Muscle layer of colon (tissue), 2 donors: Measurements from ENCODE around the gene CD47.

Experiments
- H3K27ac ChIP-seq: one replicate; pipeline ENCODE4 v1.7.0; 2013; ENCODE audit warnings: low read depth, mild to moderate bottlenecking, low read length, moderate library complexity
- H3K27me3 ChIP-seq, 2 donors: one replicate each; pipeline ENCODE4 v1.7.0; 2013; ENCODE audit warnings: low read length in 2 of 2, mild to moderate bottlenecking in 2 of 2; ENCODE audit not compliant: insufficient read depth in 2 of 2, control insufficient read depth in 1 of 2
- H3K36me3 ChIP-seq: one replicate; pipeline ENCODE4 v1.7.0; 2013; ENCODE audit warnings: mild to moderate bottlenecking, low read length; ENCODE audit not compliant: insufficient read depth
- H3K4me1 ChIP-seq: one replicate; pipeline ENCODE4 v1.7.0; 2013; ENCODE audit warnings: mild to moderate bottlenecking, low read length; ENCODE audit not compliant: insufficient read depth
- H3K4me3 ChIP-seq, 2 donors: one replicate each; pipeline ENCODE4 v1.7.0; 2013; ENCODE audit warnings: low read length in 2 of 2, low read depth in 1 of 2, mild to moderate bottlenecking in 1 of 2, moderate library complexity in 1 of 2
- H3K9ac ChIP-seq: one replicate; pipeline ENCODE4 v1.7.0; 2013; ENCODE audit warnings: low read length
- H3K9me3 ChIP-seq: one replicate; pipeline ENCODE4 v1.7.0; 2013; ENCODE audit warnings: mild to moderate bottlenecking, low read length
- donor health status: abdominal sarcoma.
- donor health status: Adenocarcinoma of cecum.

CD47 gene

GRCh38 chr3:108086653-108087052, 4.2 kb downstream of the CD47 start:
- Histone ChIP-seq H3K27ac (no peak overlapping the region), H3K9ac (no peak overlapping the region), H3K4me1 (peaks cover 2% of the 10 kb centered on the region), H3K4me3 (no peak overlapping the region), H3K27me3 (no peaks in the 10 kb centered on the region), H3K36me3 (no peaks in the 10 kb centered on the region), H3K9me3 (no peaks in the 10 kb centered on the region)

GRCh38 chr3:108085810-108086350, 5.0 kb downstream of the CD47 start:
- H3K27ac ChIP-seq = no peak overlapping the region
- H3K36me3 ChIP-seq = no peaks in the 10 kb centered on the region
- no peaks in the 10 kb centered on the region for H3K4me1 ChIP-seq
- H3K9me3 ChIP-seq = no peaks in the 10 kb centered on the region
- no peak overlapping the region for H3K4me3 ChIP-seq
- no peaks in the 10 kb centered on the region for H3K27me3 ChIP-seq
- H3K9ac ChIP-seq = no peak overlapping the region

GRCh38 chr3:108085370-108085769, 5.5 kb downstream of the CD47 start:
- H3K9me3 ChIP-seq = no peaks in the 10 kb centered on the region
- H3K27ac ChIP-seq = no peak overlapping the region
- no peak overlapping the region for H3K4me3 ChIP-seq
- H3K36me3 ChIP-seq = no peaks in the 10 kb centered on the region
- H3K9ac ChIP-seq = no peak overlapping the region
- no peaks in the 10 kb centered on the region for H3K4me1 ChIP-seq
- H3K27me3 ChIP-seq = no peaks in the 10 kb centered on the region

- Histone ChIP-seq H3K36me3 (no peaks in the 10 kb centered on the region), H3K4me1 (no peaks in the 10 kb centered on the region), H3K9me3 (no peaks in the 10 kb centered on the region), H3K4me3 (no peak overlapping the region), H3K9ac (no peak overlapping the region), H3K27ac (no peak overlapping the region), H3K27me3 (no peaks in the 10 kb centered on the region)
Measured at GRCh38 chr3:108079877-108080276, 11.0 kb downstream of the CD47 start.

GRCh38 chr3:108079043-108079442, 11.8 kb downstream of the CD47 start:
- Histone ChIP-seq H3K9me3 (no peaks in the 10 kb centered on the region), H3K27me3 (no peaks in the 10 kb centered on the region), H3K9ac (no peak overlapping the region), H3K27ac (no peak overlapping the region), H3K4me3 (no peak overlapping the region), H3K4me1 (no peaks in the 10 kb centered on the region), H3K36me3 (no peaks in the 10 kb centered on the region)

GRCh38 chr3:108076564-108076963, 14.3 kb downstream of the CD47 start:
- no peaks in the 10 kb centered on the region for H3K4me1 ChIP-seq
- peaks cover 2% of the 10 kb centered on the region for H3K36me3 ChIP-seq
- H3K9me3 ChIP-seq = no peaks in the 10 kb centered on the region

GRCh38 chr3:108073764-108074431, 16.9 kb downstream of the CD47 start:
- no peaks in the 10 kb centered on the region for H3K27me3 ChIP-seq
- H3K27ac ChIP-seq = no peak overlapping the region
- H3K4me1 ChIP-seq = no peaks in the 10 kb centered on the region
- H3K36me3 ChIP-seq = peaks cover 9% of the 10 kb centered on the region
- H3K9me3 ChIP-seq = no peaks in the 10 kb centered on the region
- no peak overlapping the region for H3K4me3 ChIP-seq
- H3K9ac ChIP-seq = no peak overlapping the region

More at GRCh38 chr3:108076564-108076963, 14.3 kb downstream of the CD47 start:
- Histone ChIP-seq H3K27ac (no peak overlapping the region), H3K4me3 (no peak overlapping the region), H3K9ac (no peak overlapping the region), H3K27me3 (no peaks in the 10 kb centered on the region)

- no peak overlapping the region for H3K27ac ChIP-seq
- peaks cover 9% of the 10 kb centered on the region for H3K36me3 ChIP-seq
- H3K4me3 ChIP-seq = no peak overlapping the region
- H3K9me3 ChIP-seq = no peaks in the 10 kb centered on the region
- H3K9ac ChIP-seq = no peak overlapping the region
- H3K4me1 ChIP-seq = peaks cover 10% of the 10 kb centered on the region
- no peaks in the 10 kb centered on the region for H3K27me3 ChIP-seq
Measured at GRCh38 chr3:108071368-108071767, 19.5 kb downstream of the CD47 start.

GRCh38 chr3:108070356-108070755, 20.5 kb downstream of the CD47 start:
- Histone ChIP-seq H3K4me3 (no peak overlapping the region), H3K9me3 (no peaks in the 10 kb centered on the region), H3K36me3 (peaks cover 9% of the 10 kb centered on the region), H3K27ac (no peak overlapping the region), H3K9ac (no peak overlapping the region), H3K27me3 (no peaks in the 10 kb centered on the region), H3K4me1 (peaks cover 10% of the 10 kb centered on the region)

GRCh38 chr3:108067768-108068167, 23.1 kb downstream of the CD47 start:
- H3K4me3 ChIP-seq = no peak overlapping the region
- H3K27ac ChIP-seq = no peak overlapping the region
- H3K27me3 ChIP-seq = no peaks in the 10 kb centered on the region
- peaks cover 9% of the 10 kb centered on the region for H3K36me3 ChIP-seq
- H3K9me3 ChIP-seq = no peaks in the 10 kb centered on the region
- H3K9ac ChIP-seq = no peak overlapping the region
- peaks cover 10% of the 10 kb centered on the region for H3K4me1 ChIP-seq

- H3K9ac ChIP-seq = no peak overlapping the region
- peaks cover 10% of the 10 kb centered on the region for H3K4me1 ChIP-seq
- H3K9me3 ChIP-seq = no peaks in the 10 kb centered on the region
- peaks cover 11% of the 10 kb centered on the region for H3K36me3 ChIP-seq
- no peak overlapping the region for H3K4me3 ChIP-seq
- H3K27me3 ChIP-seq = no peaks in the 10 kb centered on the region
- H3K27ac ChIP-seq = no peak overlapping the region
Measured at GRCh38 chr3:108065096-108065495, 25.7 kb downstream of the CD47 start.

GRCh38 chr3:108064293-108064887, 26.4 kb downstream of the CD47 start:
- H3K9ac ChIP-seq = no peak overlapping the region
- no peaks in the 10 kb centered on the region for H3K9me3 ChIP-seq
- no peak overlapping the region for H3K4me3 ChIP-seq
- H3K36me3 ChIP-seq = peaks cover 13% of the 10 kb centered on the region
- peaks cover 10% of the 10 kb centered on the region for H3K4me1 ChIP-seq
- no peaks in the 10 kb centered on the region for H3K27me3 ChIP-seq
- H3K27ac ChIP-seq = no peak overlapping the region
